Mucosa of descending colon (tissue), 3 donors: ENCODE results near the gene GPR39. TPM values are rescaled to one million over a fixed set of nuclear protein-coding genes. Genes with fewer than 3 reads are reported as not detected.

Source experiments
- ATAC-seq: fragments of 200-7000 bp; cut with Tn5 transposase; one replicate; pipeline ENCODE4 v1.9.1; 2020; ENCODE audit warnings: mild to moderate bottlenecking, moderate library complexity
- DNase-seq, 3 donors: peaks; one replicate each; pipeline ENCODE4 v3.0.0-alpha.2; 2020
- H3K36me3 ChIP-seq: fragments of 200-600 bp; one replicate; pipeline ENCODE4 v1.8.0; 2021; ENCODE audit warnings: low read depth, mild to moderate bottlenecking
- H3K4me1 ChIP-seq: fragments of 200-600 bp; one replicate; pipeline ENCODE4 v1.8.0; 2021; ENCODE audit warnings: low read depth, mild to moderate bottlenecking
- H3K4me3 ChIP-seq: fragments of 200-600 bp; one replicate; pipeline ENCODE4 v1.8.0; 2021; ENCODE audit warnings: mild to moderate bottlenecking
- H3K9me3 ChIP-seq: fragments of 200-600 bp; one replicate; pipeline ENCODE4 v1.8.0; 2021; ENCODE audit warnings: mild to moderate bottlenecking
- intact Hi-C, 2 donors: fragments of 100-400 bp; cut with DNase I in 1 of 2; cut with micrococcal nuclease in 1 of 2; formaldehyde crosslinking; loops; one replicate each; pipeline versions ENCODE4 v1.11.0 to v1.11.1; 2022; cut with DNase I, micrococcal nuclease
- total RNA-seq, 3 donors: library from RNA; stranded (reverse); fragmentation: NEBNext Ultra II Directional in 2 of 3; extraction: Animal tissue kit (Norgen Biotek cat#: 25700) in 2 of 3; gene quantifications; one replicate each; pipeline versions ENCODE4 v1.2.1 to v1.2.4, GENCODE V29; 2021 to 2023
- TF ChIP-seq, protein P1 (sequence below): fragments of 200-600 bp; IDR thresholded peaks from one replicate; pipeline ENCODE4 v1.8.0; 2022; ENCODE audit warnings: antibody characterized with exemption, mild to moderate bottlenecking
- donor health status: DM: no; HTN: no; CAD: no; lungs with moderate emphysema.
- donor health status: DM: no; HTN: no; CAD: no.
- donor health status: DM: no; HTN: yes; CAD: no.

Gene GPR39
- total RNA-seq, 3 donors from 2014 or later: 11.6 to 33.7 (median 20.6) TPM

DNA sequence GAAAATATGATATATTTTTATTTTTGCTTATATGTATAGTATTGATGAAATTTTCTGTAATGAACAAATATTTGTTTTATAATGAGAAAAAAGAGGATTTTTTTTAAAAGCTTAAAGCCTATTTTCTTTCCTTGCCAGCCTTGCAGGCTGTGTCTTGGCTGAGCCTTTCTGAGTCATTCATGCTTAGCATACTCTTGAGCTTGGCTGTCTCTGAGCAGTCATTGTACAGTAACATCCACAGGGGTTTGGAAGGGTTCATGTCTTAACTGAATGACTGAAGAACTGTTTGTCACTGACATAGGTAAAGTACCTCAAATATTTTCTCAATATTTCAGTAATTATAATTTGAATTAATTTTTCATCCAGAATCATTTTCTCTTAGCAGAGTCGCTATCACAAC is 49.3 kb downstream of the GPR39 start:
- no peak for DNase-seq
- TF ChIP-seq, protein P1, sequence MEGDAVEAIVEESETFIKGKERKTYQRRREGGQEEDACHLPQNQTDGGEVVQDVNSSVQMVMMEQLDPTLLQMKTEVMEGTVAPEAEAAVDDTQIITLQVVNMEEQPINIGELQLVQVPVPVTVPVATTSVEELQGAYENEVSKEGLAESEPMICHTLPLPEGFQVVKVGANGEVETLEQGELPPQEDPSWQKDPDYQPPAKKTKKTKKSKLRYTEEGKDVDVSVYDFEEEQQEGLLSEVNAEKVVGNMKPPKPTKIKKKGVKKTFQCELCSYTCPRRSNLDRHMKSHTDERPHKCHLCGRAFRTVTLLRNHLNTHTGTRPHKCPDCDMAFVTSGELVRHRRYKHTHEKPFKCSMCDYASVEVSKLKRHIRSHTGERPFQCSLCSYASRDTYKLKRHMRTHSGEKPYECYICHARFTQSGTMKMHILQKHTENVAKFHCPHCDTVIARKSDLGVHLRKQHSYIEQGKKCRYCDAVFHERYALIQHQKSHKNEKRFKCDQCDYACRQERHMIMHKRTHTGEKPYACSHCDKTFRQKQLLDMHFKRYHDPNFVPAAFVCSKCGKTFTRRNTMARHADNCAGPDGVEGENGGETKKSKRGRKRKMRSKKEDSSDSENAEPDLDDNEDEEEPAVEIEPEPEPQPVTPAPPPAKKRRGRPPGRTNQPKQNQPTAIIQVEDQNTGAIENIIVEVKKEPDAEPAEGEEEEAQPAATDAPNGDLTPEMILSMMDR: no peak

DNA sequence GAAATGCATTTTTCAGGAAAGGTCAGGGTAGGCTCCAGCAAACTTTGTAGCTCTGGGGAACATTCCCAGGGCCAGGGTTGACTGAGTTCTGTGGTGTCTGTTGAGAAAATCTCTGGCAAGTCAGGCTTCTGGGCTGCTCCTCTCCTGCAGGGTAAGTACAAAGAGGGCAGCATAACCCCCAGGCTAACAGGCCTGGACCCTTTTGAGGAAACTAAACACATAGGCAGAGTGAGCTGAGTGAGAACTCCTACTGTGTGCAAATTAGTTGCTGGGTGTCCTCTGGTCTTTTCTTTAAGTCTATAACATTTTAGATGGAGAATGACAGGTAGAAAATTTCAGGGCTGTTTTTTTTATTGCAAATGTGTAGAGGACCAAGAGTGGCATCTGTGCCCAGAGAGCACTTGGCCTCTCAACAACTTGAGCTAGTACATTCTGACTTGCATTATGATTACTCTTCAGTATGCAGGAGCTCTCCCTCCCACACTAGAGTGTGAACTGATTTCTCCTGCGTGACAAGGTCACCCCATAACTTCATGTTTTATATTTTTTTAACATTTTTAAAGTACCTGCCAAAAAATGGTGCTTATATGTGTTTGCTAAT is 49.9 kb downstream of the GPR39 start:
- DNase-seq (no peak), ATAC-seq (no peak)
- Histone ChIP-seq H3K36me3 (no peaks in the 10 kb centered on the region), H3K4me1 (no peaks in the 10 kb centered on the region), H3K4me3 (no peak overlapping the region), H3K9me3 (peaks cover 43% of the 10 kb centered on the region)
- TF ChIP-seq, protein P1: no peak
- intact Hi-C loops: no loop called here

More for the DNA sequence above, 49.3 kb downstream of the GPR39 start:
- Histone ChIP-seq H3K4me3 (no peak overlapping the region), H3K4me1 (no peaks in the 10 kb centered on the region), H3K36me3 (no peaks in the 10 kb centered on the region), H3K9me3 (peaks cover 43% of the 10 kb centered on the region)
- no peak for ATAC-seq
- intact Hi-C loops: no loop called here

DNA sequence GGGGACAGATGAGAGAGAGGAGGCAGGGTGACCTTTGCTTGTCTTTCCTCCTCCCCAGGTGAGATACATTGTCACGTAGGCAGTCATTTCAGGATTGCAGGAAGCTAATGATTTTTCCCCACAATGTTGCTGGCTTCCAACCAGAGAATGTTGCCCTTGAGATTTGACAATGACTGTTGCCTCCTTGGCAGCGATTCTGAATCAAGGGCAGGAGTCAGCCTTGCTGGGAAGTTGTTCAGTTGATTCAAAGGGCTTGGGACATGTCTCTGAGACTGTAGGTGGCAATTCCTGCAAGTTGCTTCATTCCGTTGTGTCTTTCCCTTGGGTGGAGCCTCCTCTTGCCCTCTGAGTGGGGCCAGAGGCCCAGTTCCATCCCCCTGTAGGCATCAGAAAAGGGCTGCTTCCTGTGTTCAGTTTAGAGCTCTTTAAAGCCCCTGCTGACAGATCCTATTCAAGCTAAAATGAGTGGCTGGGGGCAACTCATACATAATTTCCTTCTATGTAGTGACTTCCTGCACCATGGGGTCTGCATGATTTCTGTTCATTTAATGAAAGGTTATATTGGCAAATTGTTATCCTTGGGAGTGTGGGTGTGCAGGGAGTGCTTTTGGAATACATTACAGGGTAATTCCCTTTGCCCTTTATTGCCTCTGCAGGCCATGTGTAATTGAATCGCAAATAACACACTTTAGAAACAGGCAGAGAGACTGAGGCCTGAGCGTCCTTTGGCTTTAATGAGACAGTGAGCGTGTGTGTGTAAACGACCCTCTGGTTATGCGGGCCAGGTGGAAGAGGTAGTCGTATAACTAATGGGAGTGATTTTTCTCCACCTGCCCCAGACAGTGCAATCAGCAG is 52.4 kb downstream of the GPR39 start:
- Histone ChIP-seq H3K9me3 (peaks cover 43% of the 10 kb centered on the region), H3K4me3 (no peak overlapping the region), H3K36me3 (no peaks in the 10 kb centered on the region), H3K4me1 (no peaks in the 10 kb centered on the region)
- ATAC-seq: no peak
- intact Hi-C loops: no loop called here
- no peak for DNase-seq
- TF ChIP-seq, protein P1: no peak

DNA sequence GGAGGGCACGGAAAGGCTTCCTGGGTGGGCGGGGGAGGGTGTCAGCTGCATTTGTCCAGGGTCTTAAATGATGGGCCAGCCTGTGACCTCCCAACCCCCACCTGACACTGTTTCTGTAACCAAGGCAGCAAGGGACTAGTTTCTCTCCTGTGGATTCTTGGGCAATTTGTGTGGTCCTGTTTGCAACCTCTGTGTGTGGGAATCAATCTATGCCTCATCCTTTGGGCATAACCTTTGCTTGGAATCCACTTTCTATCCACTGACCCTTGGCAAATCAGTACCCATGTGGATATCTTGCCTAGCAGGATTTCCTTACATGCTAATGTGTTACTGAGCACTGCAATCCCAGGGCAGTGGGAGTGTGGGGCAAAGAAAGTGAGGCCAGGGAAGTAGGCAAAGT is 54.1 kb downstream of the GPR39 start:
- intact Hi-C loops: no loop called here
- no peak for DNase-seq
- Histone ChIP-seq H3K4me3 (no peak overlapping the region), H3K36me3 (no peaks in the 10 kb centered on the region), H3K4me1 (no peaks in the 10 kb centered on the region), H3K9me3 (peaks cover 26% of the 10 kb centered on the region)
- TF ChIP-seq, protein P1: no peak
- no peak for ATAC-seq

DNA sequence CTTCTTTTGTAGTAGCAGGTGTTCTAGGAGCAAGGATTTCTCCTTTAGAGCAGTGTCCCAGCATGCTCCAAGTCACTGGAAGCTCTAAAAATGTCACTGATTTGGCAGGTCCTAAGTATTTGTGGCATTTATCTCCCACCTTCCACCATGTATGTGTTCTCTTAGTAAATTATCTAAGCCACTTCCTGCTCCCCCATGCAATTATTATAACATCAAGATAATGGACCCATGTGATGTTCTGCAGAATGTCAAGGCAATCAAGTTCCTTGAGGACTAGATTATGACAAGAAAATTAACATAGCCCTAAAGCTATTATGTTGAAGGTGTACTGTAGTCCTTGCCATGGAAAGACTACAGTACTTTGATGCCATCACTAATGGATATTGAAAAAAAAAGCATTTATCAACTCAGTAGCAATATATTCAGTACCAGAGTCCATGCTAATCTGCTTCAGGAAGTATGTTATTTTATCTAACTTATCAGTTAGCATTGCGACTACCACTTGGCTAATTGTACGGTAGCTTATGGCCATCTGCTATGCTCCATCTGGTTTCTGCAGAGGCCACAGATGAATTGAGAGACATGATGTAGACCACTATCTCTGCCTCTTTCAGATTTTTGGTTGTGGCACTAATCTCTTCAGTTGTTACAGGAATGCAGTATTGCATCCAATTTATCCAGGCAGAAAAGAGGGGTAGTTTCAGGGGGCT is 56.7 kb downstream of the GPR39 start:
- no peak for ATAC-seq
- DNase-seq: no peak
- Histone ChIP-seq H3K4me1 (no peaks in the 10 kb centered on the region), H3K36me3 (no peaks in the 10 kb centered on the region), H3K4me3 (no peak overlapping the region), H3K9me3 (peaks cover 5% of the 10 kb centered on the region)
- TF ChIP-seq, protein P1: no peak
- intact Hi-C loops: no loop called here
